ENCODE results near the gene ITM2B. TPM values are rescaled to one million over a fixed set of nuclear protein-coding genes. Genes with fewer than 3 reads are reported as not detected.

Gene ITM2B
- 105 and 113 TPM in 2 replicates for total RNA-seq

DNA sequence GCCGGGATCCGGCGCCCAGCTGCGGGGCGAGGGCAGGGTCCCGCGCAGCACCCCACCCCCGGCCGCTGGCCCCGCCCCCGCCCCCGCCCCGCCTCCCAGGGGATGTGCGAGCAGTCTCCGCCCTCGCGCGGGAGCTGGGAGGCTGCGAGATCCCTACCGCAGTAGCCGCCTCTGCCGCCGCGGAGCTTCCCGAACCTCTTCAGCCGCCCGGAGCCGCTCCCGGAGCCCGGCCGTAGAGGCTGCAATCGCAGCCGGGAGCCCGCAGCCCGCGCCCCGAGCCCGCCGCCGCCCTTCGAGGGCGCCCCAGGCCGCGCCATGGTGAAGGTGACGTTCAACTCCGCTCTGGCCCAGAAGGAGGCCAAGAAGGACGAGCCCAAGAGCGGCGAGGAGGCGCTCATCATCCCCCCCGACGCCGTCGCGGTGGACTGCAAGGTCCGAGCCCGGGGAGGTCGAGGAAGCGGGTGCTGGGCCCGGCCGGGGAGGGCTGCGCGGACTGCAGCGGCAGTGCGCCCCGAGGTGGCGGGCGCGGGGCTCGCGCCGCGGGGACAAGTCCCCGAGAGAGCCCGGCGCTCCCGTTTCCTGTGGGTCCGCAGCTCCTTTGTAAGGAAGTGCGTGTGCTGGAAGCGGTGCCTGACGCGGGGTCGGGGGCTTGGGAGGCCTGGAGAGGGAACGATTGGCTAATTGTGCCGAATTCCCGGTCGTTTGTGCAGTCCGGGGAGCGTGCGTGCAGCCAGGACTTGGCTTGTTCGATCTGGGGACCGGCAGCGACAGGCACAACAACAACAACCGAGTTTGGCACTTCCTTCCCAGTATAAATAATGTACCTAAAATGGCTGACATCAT lies at the start of gene ITM2B:
Gene ITM2B (plus strand): TSS at position 161 of the 843 bp plus-strand sequence. CDS start 155 bp downstream, at position 316.

DNA sequence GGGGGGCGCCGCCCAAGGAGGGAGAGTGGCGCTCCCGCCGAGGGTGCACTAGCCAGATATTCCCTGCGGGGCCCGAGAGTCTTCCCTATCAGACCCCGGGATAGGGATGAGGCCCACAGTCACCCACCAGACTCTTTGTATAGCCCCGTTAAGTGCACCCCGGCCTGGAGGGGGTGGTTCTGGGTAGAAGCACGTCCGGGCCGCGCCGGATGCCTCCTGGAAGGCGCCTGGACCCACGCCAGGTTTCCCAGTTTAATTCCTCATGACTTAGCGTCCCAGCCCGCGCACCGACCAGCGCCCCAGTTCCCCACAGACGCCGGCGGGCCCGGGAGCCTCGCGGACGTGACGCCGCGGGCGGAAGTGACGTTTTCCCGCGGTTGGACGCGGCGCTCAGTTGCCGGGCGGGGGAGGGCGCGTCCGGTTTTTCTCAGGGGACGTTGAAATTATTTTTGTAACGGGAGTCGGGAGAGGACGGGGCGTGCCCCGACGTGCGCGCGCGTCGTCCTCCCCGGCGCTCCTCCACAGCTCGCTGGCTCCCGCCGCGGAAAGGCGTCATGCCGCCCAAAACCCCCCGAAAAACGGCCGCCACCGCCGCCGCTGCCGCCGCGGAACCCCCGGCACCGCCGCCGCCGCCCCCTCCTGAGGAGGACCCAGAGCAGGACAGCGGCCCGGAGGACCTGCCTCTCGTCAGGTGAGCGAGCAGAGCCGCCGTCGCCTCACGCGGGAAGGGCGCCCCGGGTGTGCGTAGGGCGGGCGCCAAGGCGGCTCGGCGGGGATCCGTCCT lies 70.5 kb downstream of the ITM2B start, which contains the start of gene RB1:
Gene RB1 (plus strand): TSS at position 393 of the 784 bp plus-strand sequence. CDS start 162 bp downstream, at position 555.

Other genes with a start within 250 kb of the ITM2B start
- 43.5 and 56.2 TPM in 2 replicates for gene SUCLA2, start 231.9 kb upstream of the ITM2B start, total RNA-seq
- gene NUDT15, start 195.5 kb upstream of the ITM2B start, total RNA-seq: 32.2 and 37.2 TPM in 2 replicates
- gene MED4, start 138.1 kb upstream of the ITM2B start, total RNA-seq: 30.1 and 33.8 TPM in 2 replicates
- 20.5 and 26.7 TPM in 2 replicates for gene RB1, start 70.5 kb downstream of the ITM2B start, total RNA-seq
- 19.2 and 24.3 TPM in 2 replicates for gene LPAR6, start 179.9 kb downstream of the ITM2B start, total RNA-seq

All from epithelial cell of umbilical artery (primary cell).